GM19043 (cell line): ENCODE measurements around the gene PRPF19.
"Not testable (repeated sequence)": the region's sequence is repeated elsewhere in the genome, so short reads cannot be mapped to it uniquely, and the experiment has no call there.

Experiments
- ATAC-seq: cut with Tn5 transposase; IDR thresholded peaks from one replicate; pipeline ENCODE4 v1.9.1; 2021; ENCODE audit warnings: low read depth; ENCODE audit not compliant: unreplicated experiment

The PRPF19 gene

DNA sequence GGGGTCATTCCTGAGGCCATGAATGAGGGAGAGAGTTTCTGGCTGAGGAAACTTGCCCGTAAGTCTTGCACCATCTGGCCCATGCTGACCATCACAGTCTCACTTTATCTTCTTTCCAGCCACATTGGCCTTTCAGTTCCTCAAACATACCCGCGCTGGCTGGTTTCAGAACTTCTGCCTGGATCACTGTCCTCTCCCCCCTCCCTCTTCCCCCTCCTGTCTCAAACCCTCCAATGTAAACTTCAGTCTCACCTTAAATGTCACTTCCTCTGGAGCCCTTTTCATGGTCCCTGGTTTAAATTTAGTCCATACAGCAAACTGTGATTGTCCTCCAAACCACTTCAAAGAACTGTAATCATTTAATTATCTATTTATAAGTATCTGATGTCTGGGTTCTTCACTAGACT, 3.9 kb upstream of the PRPF19 start:
- ATAC-seq, result peak; percentile 36

GRCh38 chr11:60909680-60910280, 3.4 kb upstream of the PRPF19 start:
- ATAC-seq, result not testable (repeated sequence)

GRCh38 chr11:60908803-60909202, 2.4 kb upstream of the PRPF19 start:
- no peak for ATAC-seq

DNA sequence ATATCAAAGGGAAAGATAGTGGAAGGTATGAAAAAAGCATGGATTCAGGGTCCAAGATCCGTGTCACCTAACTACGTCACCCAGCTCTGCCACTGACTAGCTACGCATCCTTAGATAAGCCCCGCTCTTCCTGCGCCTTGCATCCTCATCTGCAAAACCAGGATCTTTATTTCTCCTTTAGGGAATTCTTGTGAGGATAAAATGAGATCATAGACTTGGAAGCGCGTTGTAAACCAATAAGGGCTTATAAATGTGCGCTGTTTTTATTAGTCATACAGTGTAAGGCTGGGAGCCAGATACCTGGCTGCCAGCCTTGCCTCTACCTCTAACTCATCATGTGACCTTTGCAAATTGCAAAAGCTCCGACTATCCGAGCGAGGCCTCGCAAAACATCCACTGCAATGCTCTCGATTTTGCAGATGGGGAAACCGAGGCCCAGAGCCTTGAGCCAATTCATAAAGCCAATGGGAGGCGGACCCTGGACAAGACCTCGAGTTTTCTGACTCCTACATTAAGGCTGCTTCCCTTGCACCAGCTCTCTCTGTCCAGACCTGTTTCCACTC, 753 bp downstream of the PRPF19 start:
- ATAC-seq, result no peak

- no peak for ATAC-seq
These were observed 1.3 kb downstream of the PRPF19 start for GRCh38 chr11:60905047-60905446.

DNA sequence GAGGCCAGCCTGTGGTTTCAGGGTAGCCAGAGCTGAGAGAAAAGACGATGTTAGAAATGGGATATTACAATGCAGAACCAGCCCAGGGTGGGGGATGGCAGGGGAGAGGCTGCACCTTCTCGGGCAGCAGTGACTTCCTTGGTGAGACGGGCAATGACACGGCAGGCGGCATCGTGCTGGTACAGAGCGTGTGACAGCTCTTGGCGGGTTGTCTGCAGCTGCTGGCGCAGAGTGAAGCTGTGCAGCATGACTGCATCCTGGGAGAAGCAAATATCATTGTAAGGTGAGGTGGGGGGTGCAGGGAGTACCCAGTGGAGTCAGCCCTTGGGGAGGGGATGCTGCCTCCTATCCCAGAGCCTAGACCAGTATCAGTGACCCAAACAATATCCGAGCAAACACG, 3.8 kb downstream of the PRPF19 start:
- no peak for ATAC-seq

- ATAC-seq, result no peak
These were observed 5.5 kb downstream of the PRPF19 start for GRCh38 chr11:60900673-60901404.

GRCh38 chr11:60899977-60900376, 6.4 kb downstream of the PRPF19 start:
- ATAC-seq, result no peak

- ATAC-seq, result no peak
These were observed 7.1 kb downstream of the PRPF19 start for GRCh38 chr11:60899046-60899936.

DNA sequence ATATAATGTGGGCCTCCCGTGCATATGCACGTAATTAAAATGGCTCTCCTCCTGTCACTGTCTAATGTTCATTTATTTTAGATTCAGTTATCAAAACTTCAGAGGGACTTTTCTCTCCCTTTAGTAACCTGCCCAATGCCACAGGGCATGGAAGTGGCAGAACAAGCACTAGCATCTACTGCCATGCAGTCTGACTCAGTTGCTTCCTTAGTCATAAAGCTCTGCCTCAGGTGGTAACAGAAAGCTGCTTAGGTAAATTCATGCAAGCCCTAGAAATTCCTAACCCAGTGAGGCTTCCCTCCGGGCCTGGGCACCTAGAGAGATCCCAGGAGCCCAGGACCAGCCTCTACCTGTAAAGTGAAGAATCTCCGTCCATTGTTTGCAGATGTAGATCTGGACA, 8.9 kb downstream of the PRPF19 start:
- no peak for ATAC-seq

GRCh38 chr11:60895687-60896086, 10.7 kb downstream of the PRPF19 start:
- ATAC-seq, result no peak

GRCh38 chr11:60891103-60891741, 15.2 kb downstream of the PRPF19 start:
- ATAC-seq, result no peak

- no peak for ATAC-seq
These were observed 15.7 kb downstream of the PRPF19 start for GRCh38 chr11:60890696-60891095.

DNA sequence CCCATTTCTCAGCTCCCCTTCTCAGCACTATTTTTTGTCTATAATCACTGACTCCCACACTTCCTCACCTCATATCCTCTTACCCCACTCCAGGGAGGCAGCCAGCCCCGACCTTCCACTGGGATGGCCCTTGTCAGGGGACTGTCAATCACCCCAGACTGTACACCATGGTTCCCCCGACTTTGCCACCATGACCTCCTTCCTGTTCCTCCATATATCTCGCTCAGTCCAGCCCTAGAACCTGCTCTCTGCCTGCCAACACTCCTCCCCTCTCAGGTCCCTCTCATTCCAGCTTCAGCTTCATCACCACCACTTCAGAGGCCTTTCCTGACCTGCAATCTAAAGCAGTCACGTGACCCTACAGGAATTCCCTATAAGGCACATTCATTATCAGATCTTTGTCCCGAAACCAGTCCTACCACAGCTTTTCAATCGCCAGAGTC, 16.5 kb downstream of the PRPF19 start:
- ATAC-seq, result no peak

GRCh38 chr11:60887556-60887955, 18.8 kb downstream of the PRPF19 start:
- ATAC-seq, result no peak

GRCh38 chr11:60880643-60881282, 25.6 kb downstream of the PRPF19 start:
- ATAC-seq, result no peak

DNA sequence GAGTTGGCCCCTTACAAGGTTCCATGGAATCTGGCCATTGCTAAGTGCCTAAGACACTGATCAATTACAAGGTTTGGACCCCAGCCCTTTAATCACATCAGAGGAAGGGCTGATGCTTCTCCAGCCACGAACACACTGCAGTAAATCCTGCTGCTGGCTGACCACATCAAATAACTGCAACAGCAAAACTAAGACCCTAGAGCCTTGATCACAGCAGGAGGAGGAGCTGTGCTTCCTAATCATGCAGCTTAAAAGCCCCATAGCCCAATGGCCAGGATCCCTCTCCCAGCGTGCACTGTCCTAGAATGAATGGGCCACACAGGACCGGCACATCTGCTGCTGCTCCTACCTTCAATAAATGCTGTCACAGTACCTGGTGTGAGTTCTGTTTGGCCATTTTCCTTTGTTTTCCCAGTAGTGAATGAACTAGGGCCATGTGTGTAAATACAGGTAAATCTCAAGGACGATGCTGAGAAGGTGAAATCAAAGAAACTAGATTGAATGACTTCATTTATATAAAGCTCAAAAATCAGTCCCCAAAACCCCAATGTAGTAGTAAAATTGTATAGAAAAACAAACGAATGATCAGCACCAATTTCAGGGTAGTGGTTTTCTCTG, 26.3 kb downstream of the PRPF19 start:
- ATAC-seq, result no peak

- ATAC-seq, result no peak
These were observed 27.3 kb downstream of the PRPF19 start for GRCh38 chr11:60879104-60879503.

- ATAC-seq, result no peak
These were observed 27.9 kb downstream of the PRPF19 start for GRCh38 chr11:60878245-60879101.
